Endothelial cell of umbilical vein (primary cell): ENCODE results near the gene ALDH3B2. TPM values are rescaled to one million over a fixed set of nuclear protein-coding genes. Genes with fewer than 3 reads are reported as not detected.

Source experiments
- BruUV-seq: library from RNA; stranded (reverse); fragments of 400-500 nt; replicated peaks from 2 replicates; lab custom pipeline; 2021; lab: Mats Ljungman, UMichigan
- CTCF ChIA-PET: fragments of 300-600, 350-600 bp; sonication (Branson Sonifier 250); formaldehyde crosslinking; loops from one replicate; lab custom pipeline; 2021; ENCODE audit warnings: antibody characterized with exemption, inconsistent platforms; lab: Charles Lee
- POLR2A ChIA-PET: fragments of 300-600, 350-600 bp; sonication (Branson Sonifier 250); formaldehyde crosslinking; loops from one replicate; lab custom pipeline; 2021; ENCODE audit warnings: antibody characterized with exemption, inconsistent platforms; lab: Charles Lee
- DNase-seq: peaks from one replicate; pipeline ENCODE4 v3.0.0-alpha.2; 2011; ENCODE audit warnings: low read depth, low spot score
- FAIRE-seq: peaks from 2 replicates; lab custom pipeline; 2011; peaks lifted over from hg19 to GRCh38; lab: Jason Lieb, UNC
- H2AFZ ChIP-seq: 2 replicates; pipeline ENCODE4 v1.6.0; 2012; ENCODE audit warnings: low read depth, low read length, control low read depth, inconsistent platforms
- H3K27ac ChIP-seq: 2 replicates; pipeline ENCODE4 v1.5.1; 2011; ENCODE audit warnings: low read depth, mild to moderate bottlenecking, control low read depth, low read length, moderate library complexity; ENCODE audit not compliant: insufficient read depth
- H3K27me3 ChIP-seq, 2 experiments: 2 replicates each; pipeline versions ENCODE4 v1.6.0 to v1.6.1; 2011; ENCODE audit warnings: low read length in 2 of 2, mixed read lengths in 1 of 2; ENCODE audit not compliant: control insufficient read depth in 2 of 2, insufficient read depth in 2 of 2
- H3K36me3 ChIP-seq, 2 experiments: 2 replicates in 1 of 2; 3 replicates in 1 of 2; pipeline ENCODE4 v1.5.1; 2011; ENCODE audit warnings: low read length in 2 of 2, mild to moderate bottlenecking in 1 of 2, moderate library complexity in 1 of 2; ENCODE audit not compliant: control insufficient read depth in 2 of 2, insufficient read depth in 2 of 2; ENCODE audit errors: extremely low read depth in 1 of 2
- H3K4me1 ChIP-seq: 3 replicates; pipeline ENCODE4 v1.5.1; 2011; ENCODE audit warnings: mild to moderate bottlenecking, low read length; ENCODE audit not compliant: control insufficient read depth, insufficient read depth; ENCODE audit errors: extremely low read depth
- H3K4me2 ChIP-seq: 2 replicates; pipeline ENCODE4 v1.6.1; 2011; ENCODE audit warnings: low read length, control low read depth, mixed read lengths; ENCODE audit not compliant: insufficient read depth
- H3K4me3 ChIP-seq, 3 experiments: fragments of 200-600 bp in 1 of 3; sonication (generic), shearing (Covaris generic) in 1 of 3; replicated peaks in 1 of 3; 2 replicates each; pipeline ENCODE4 v1.5.1; 2011 to 2016; ENCODE audit warnings: control low read depth in 3 of 3, low read length in 3 of 3, mild to moderate bottlenecking in 2 of 3, inconsistent platforms in 1 of 3, low read depth in 1 of 3, moderate library complexity in 1 of 3; ENCODE audit not compliant: insufficient read depth in 1 of 3
- H3K79me2 ChIP-seq: 2 replicates; pipeline ENCODE4 v1.6.0; 2012; ENCODE audit warnings: low read length, inconsistent platforms; ENCODE audit not compliant: control insufficient read depth, insufficient read depth
- H3K9ac ChIP-seq: replicated peaks from 2 replicates; pipeline ENCODE3; 2011; ENCODE audit warnings: low read length, control low read depth; ENCODE audit not compliant: insufficient read depth; ENCODE audit errors: extremely low read depth
- H3K9me1 ChIP-seq: replicated peaks from 3 replicates; pipeline ENCODE4 v1.6.0; 2011; ENCODE audit warnings: mild to moderate bottlenecking, low read length; ENCODE audit not compliant: control insufficient read depth, insufficient read depth; ENCODE audit errors: extremely low read depth
- H3K9me3 ChIP-seq: replicated peaks from 2 replicates; pipeline ENCODE4 v1.5.1; 2012; ENCODE audit warnings: low read length, inconsistent platforms; ENCODE audit not compliant: control insufficient read depth, insufficient read depth
- H4K20me1 ChIP-seq: replicated peaks from 2 replicates; pipeline ENCODE3; 2011; ENCODE audit warnings: mild to moderate bottlenecking, low read length; ENCODE audit not compliant: control insufficient read depth, insufficient read depth; ENCODE audit errors: extremely low read depth
- CTCF ChIP-seq, 2 donors: IDR thresholded peaks; 1 replicate in 1 of 2; 2 replicates in 1 of 2; pipeline ENCODE4 v1.5.1; 2011; ENCODE audit warnings: low read length in 2 of 2, mild to moderate bottlenecking in 2 of 2, moderate library complexity in 2 of 2, control low read depth in 1 of 2, inconsistent platforms in 1 of 2, low read depth in 1 of 2; ENCODE audit not compliant: insufficient read depth in 1 of 2; ENCODE audit errors: extremely low read depth in 1 of 2
- EZH2 ChIP-seq: IDR thresholded peaks from 2 replicates; pipeline ENCODE4 v1.6.1; 2012; ENCODE audit warnings: borderline replicate concordance, low read depth, mild to moderate bottlenecking, moderate library complexity, low read length, inconsistent platforms; ENCODE audit not compliant: severe bottlenecking
- FOS ChIP-seq: IDR thresholded peaks from 2 replicates; pipeline ENCODE4 v1.6.1; 2011; ENCODE audit warnings: mild to moderate bottlenecking, low read length, moderate library complexity, borderline replicate concordance; ENCODE audit not compliant: insufficient read depth
- GATA2 ChIP-seq: IDR thresholded peaks from 2 replicates; pipeline ENCODE4 v1.7.0; 2011; ENCODE audit warnings: low read depth, mild to moderate bottlenecking, moderate library complexity, mixed read lengths, low read length; ENCODE audit not compliant: insufficient read length, insufficient read depth
- JUN ChIP-seq: IDR thresholded peaks from 2 replicates; pipeline ENCODE4 v1.6.1; 2011; ENCODE audit warnings: borderline replicate concordance, low read depth; ENCODE audit not compliant: insufficient read length, insufficient read depth
- MAX ChIP-seq: IDR thresholded peaks from 2 replicates; pipeline ENCODE4 v1.6.1; 2011; ENCODE audit not compliant: insufficient read depth, insufficient read length
- MYC ChIP-seq: IDR thresholded peaks from one replicate; pipeline ENCODE4 v1.6.1; 2011; ENCODE audit warnings: mild to moderate bottlenecking, low read depth, low read length
- POLR2A ChIP-seq: IDR thresholded peaks from 2 replicates; pipeline ENCODE4 v1.6.1; 2012; ENCODE audit warnings: low read depth, mild to moderate bottlenecking, control low read depth, low read length
- POLR2AphosphoS5 ChIP-seq: IDR thresholded peaks from 2 replicates; pipeline ENCODE4 v1.6.1; 2012; ENCODE audit warnings: low read depth, mild to moderate bottlenecking, control low read depth, low read length, moderate library complexity; ENCODE audit not compliant: insufficient read depth
- dilution Hi-C: fragments of 300-500 bp; cut with MboI; formaldehyde crosslinking; loops from one replicate; pipeline ENCODE4 v1.15.0; 2019; ENCODE audit warnings: low sequenced_read_pairs; ENCODE audit not compliant: extremely low pct_ligation_motif_present
- intact Hi-C: fragments of 100-400 bp; cut with micrococcal nuclease; formaldehyde crosslinking; loops from one replicate; pipeline ENCODE4 v1.10.0; 2022
- polyA plus RNA-seq, 4 experiments: library from polyadenylated mRNA; depleted of rRNA in 3 of 4; stranded (reverse) in 3 of 4; unstranded in 1 of 4; fragments of >200 nt; gene quantifications; 2 replicates each; pipeline versions ENCODE4 v1.2.1 to v1.2.3, GENCODE V29; 2011 to 2012; ENCODE audit warnings: missing spikeins in 1 of 4
- total RNA-seq: library from RNA; stranded (reverse); gene quantifications from 2 replicates; pipeline ENCODE4 v1.2.3, GENCODE V29; 2021

Gene ALDH3B2
- total and polyA plus RNA-seq, 2 donors (not counting 3 experiments of a cell fraction or from before 2014, with no cell fraction given): not detected

- H3K27me3 ChIP-seq: no peaks in the 10 kb centered on the region
- CTCF ChIA-PET: interaction anchor here (2.5 kb wide), 1 partner anchor 23 kb away, joined by 14 read pairs; the partner anchor contains the start of gene NUDT8
- FAIRE-seq (no peak), DNase-seq (no peak)
- TF ChIP-seq EZH2 (no peak), POLR2A (no peak), MAX (no peak), CTCF (IDR thresholded peaks at IDR 0.05; ENCODE audit: extremely low read depth in 1 of 2, insufficient read depth in 1 of 2, low read depth in 1 of 2, low read length in 2 of 2) (no peak), POLR2AphosphoS5 (no peak), GATA2 (no peak), JUN (no peak), MYC (no peak), FOS (no peak)
- intact Hi-C loops: no loop called here
- no peak overlapping the region for H2AFZ ChIP-seq
- dilution Hi-C loops: no loop called here
- no peak overlapping the region for H3K4me2 ChIP-seq
- BruUV-seq: no TSS peak
- H3K79me2 ChIP-seq: no peaks in the 10 kb centered on the region
- H4K20me1 ChIP-seq: no peaks in the 10 kb centered on the region
- H3K27ac ChIP-seq: no peak overlapping the region
- H3K9me3 ChIP-seq: no peaks in the 10 kb centered on the region
- no peaks in the 10 kb centered on the region for H3K4me1 ChIP-seq
- no peaks in the 10 kb centered on the region for H3K9me1 ChIP-seq
- POLR2A ChIA-PET: interaction anchor here (0.7 kb wide), 1 partner anchor 24 kb away, joined by 5 read pairs; no protein-coding TSS in a partner anchor
- no peak overlapping the region for H3K9ac ChIP-seq
- H3K4me3 ChIP-seq: no peak overlapping the region
- H3K36me3 ChIP-seq: no peaks in the 10 kb centered on the region
Observed at GRCh38 chr11:67652965-67653845, 21.2 kb downstream of the ALDH3B2 start.
